WTC11 (cell line): Measurements from ENCODE around the gene NEFH. TPM values are rescaled to one million over a fixed set of nuclear protein-coding genes. Genes with fewer than 3 reads are reported as not detected.

ENCODE experiments used
- ATAC-seq: fragments of 200-7000 bp; cut with Tn5 transposase; 2 replicates; pipeline ENCODE4 v1.10.0; 2021; ENCODE audit warnings: mild to moderate bottlenecking, moderate library complexity
- CTCF ChIA-PET: fragments of 300-600 bp; sonication (Branson Sonifier 250); formaldehyde crosslinking; loops from one replicate; lab custom pipeline; 2021; ENCODE audit warnings: antibody characterized with exemption; lab: Charles Lee
- POLR2A ChIA-PET: fragments of 350-600 bp; sonication (Branson Sonifier 250); formaldehyde crosslinking; loops from one replicate; lab custom pipeline; 2021; ENCODE audit warnings: antibody characterized with exemption; lab: Charles Lee
- DNase-seq: peaks from one replicate; pipeline ENCODE4 v3.0.0; 2021; ENCODE audit warnings: low spot score
- H3K27ac Mint-ChIP-seq: 2 replicates; pipeline ENCODE4 v1.8.0; 2021; ENCODE audit warnings: mixed read lengths
- H3K27me3 Mint-ChIP-seq: 2 replicates; pipeline ENCODE4 v1.8.0; 2021; ENCODE audit warnings: low read depth, mild to moderate bottlenecking, moderate library complexity, mixed read lengths
- H3K36me3 Mint-ChIP-seq: 2 replicates; pipeline ENCODE4 v1.8.0; 2021; ENCODE audit warnings: mixed read lengths
- H3K4me1 Mint-ChIP-seq: 2 replicates; pipeline ENCODE4 v1.8.0; 2022; ENCODE audit warnings: mixed read lengths
- H3K4me3 Mint-ChIP-seq: 2 replicates; pipeline ENCODE4 v1.8.0; 2021; ENCODE audit warnings: mild to moderate bottlenecking, moderate library complexity, mixed read lengths
- H3K9me3 Mint-ChIP-seq: 2 replicates; pipeline ENCODE4 v1.8.0; 2021; ENCODE audit warnings: mixed read lengths
- CREB1 ChIP-seq: sonication (generic); formaldehyde crosslinking; IDR thresholded peaks from 2 replicates; pipeline ENCODE4 v1.8.0; 2023; ENCODE audit warnings: mild to moderate bottlenecking, missing genetic modification reagents
- CREM ChIP-seq: sonication (generic); formaldehyde crosslinking; IDR thresholded peaks from 2 replicates; pipeline ENCODE4 v1.8.1; 2022; ENCODE audit warnings: mild to moderate bottlenecking, missing genetic modification reagents, moderate library complexity
- EMX1 ChIP-seq: fragments of 250-450 bp; sonication (Bioruptor Pico); IDR thresholded peaks from 2 replicates; pipeline ENCODE4 v1.8.0; 2021; ENCODE audit warnings: mild to moderate bottlenecking
- ETV6 ChIP-seq: sonication (generic); formaldehyde crosslinking; IDR thresholded peaks from 2 replicates; pipeline ENCODE4 v1.8.1; 2022; ENCODE audit warnings: mild to moderate bottlenecking, missing genetic modification reagents
- FOXJ3 ChIP-seq: sonication (generic); formaldehyde crosslinking; IDR thresholded peaks from 2 replicates; pipeline ENCODE4 v1.9.0; 2021; ENCODE audit warnings: missing genetic modification reagents, mild to moderate bottlenecking, borderline replicate concordance
- GRHL2 ChIP-seq: fragments of 250-450 bp; sonication (Bioruptor Pico); IDR thresholded peaks from 2 replicates; pipeline ENCODE4 v1.8.0; 2022; ENCODE audit warnings: mild to moderate bottlenecking, moderate library complexity; ENCODE audit not compliant: insufficient replicate concordance, severe bottlenecking
- HMGA2 ChIP-seq: fragments of 250-450 bp; sonication (Bioruptor Pico); IDR thresholded peaks from 2 replicates; pipeline ENCODE4 v1.4.0; 2021; ENCODE audit warnings: mild to moderate bottlenecking, moderate library complexity
- IRF2 ChIP-seq: sonication (generic); formaldehyde crosslinking; IDR thresholded peaks from 2 replicates; pipeline ENCODE4 v1.8.0; 2022; ENCODE audit warnings: low read depth, missing genetic modification reagents, borderline replicate concordance
- JUN ChIP-seq: sonication (generic); formaldehyde crosslinking; IDR thresholded peaks from 2 replicates; pipeline ENCODE4 v1.8.0; 2023; ENCODE audit warnings: mild to moderate bottlenecking, missing genetic modification reagents
- KAT7 ChIP-seq: sonication (generic); formaldehyde crosslinking; IDR thresholded peaks from 2 replicates; pipeline ENCODE4 v1.8.1; 2023; ENCODE audit warnings: missing genetic modification reagents, mild to moderate bottlenecking, borderline replicate concordance
- MYBL2 ChIP-seq: sonication (generic); formaldehyde crosslinking; IDR thresholded peaks from 2 replicates; pipeline ENCODE4 v1.8.1; 2023; ENCODE audit warnings: mild to moderate bottlenecking, moderate library complexity, missing genetic modification reagents
- NR1H2 ChIP-seq: sonication (generic); formaldehyde crosslinking; IDR thresholded peaks from 2 replicates; pipeline ENCODE4 v1.9.0; 2021; ENCODE audit warnings: mild to moderate bottlenecking, moderate library complexity, missing genetic modification reagents
- RELA ChIP-seq: sonication (generic); formaldehyde crosslinking; IDR thresholded peaks from 2 replicates; pipeline ENCODE4 v1.8.1; 2022; ENCODE audit warnings: missing genetic modification reagents, mild to moderate bottlenecking, borderline replicate concordance
- RORB ChIP-seq: fragments of 250-450 bp; sonication (Bioruptor Pico); IDR thresholded peaks from 2 replicates; pipeline ENCODE4 v1.9.0; 2021; ENCODE audit warnings: mild to moderate bottlenecking
- SP1 ChIP-seq: sonication (generic); formaldehyde crosslinking; conservative IDR thresholded peaks from 2 replicates; pipeline ENCODE4 v1.8.1; 2022; ENCODE audit warnings: missing genetic modification reagents
- ZNF121 ChIP-seq: sonication (generic); formaldehyde crosslinking; IDR thresholded peaks from 2 replicates; pipeline ENCODE4 v1.8.0; 2023; ENCODE audit warnings: missing genetic modification reagents
- ZNF232 ChIP-seq: sonication (generic); formaldehyde crosslinking; IDR thresholded peaks from 2 replicates; pipeline ENCODE4 v1.8.0; 2022; ENCODE audit warnings: mild to moderate bottlenecking, missing genetic modification reagents
- ZNF423 ChIP-seq: fragments of 250-450 bp; sonication (Bioruptor Pico); IDR thresholded peaks from 2 replicates; pipeline ENCODE4 v2.1.2; 2022; ENCODE audit warnings: mild to moderate bottlenecking, moderate library complexity
- ZNF671 ChIP-seq: fragments of 250-450 bp; sonication (Bioruptor Pico); IDR thresholded peaks from 2 replicates; pipeline ENCODE4 v1.8.0; 2021; ENCODE audit warnings: mild to moderate bottlenecking
- total RNA-seq: library from RNA; stranded (reverse); gene quantifications from 3 replicates; pipeline ENCODE4 v1.2.3, GENCODE V29; 2021
- TF ChIP-seq, protein P1 (sequence below): sonication (generic); formaldehyde crosslinking; IDR thresholded peaks from 2 replicates; pipeline ENCODE4 v1.8.0; 2022; ENCODE audit warnings: mild to moderate bottlenecking, missing genetic modification reagents
- TF ChIP-seq, protein P2 (sequence below): sonication (generic); formaldehyde crosslinking; IDR thresholded peaks from 2 replicates; pipeline ENCODE4 v1.8.1; 2023; ENCODE audit warnings: mild to moderate bottlenecking, missing genetic modification reagents, moderate library complexity
- TF ChIP-seq, protein P3 (sequence below): fragments of 250-450 bp; sonication (Bioruptor Pico); IDR thresholded peaks from 2 replicates; pipeline ENCODE4 v2.1.2; 2022; ENCODE audit warnings: mild to moderate bottlenecking, moderate library complexity
- TF ChIP-seq, protein P4 (sequence below): sonication (generic); formaldehyde crosslinking; IDR thresholded peaks from 2 replicates; pipeline ENCODE4 v1.8.0; 2022; ENCODE audit warnings: mild to moderate bottlenecking, missing genetic modification reagents
- TF ChIP-seq, protein P5 (sequence below): sonication (generic); formaldehyde crosslinking; IDR thresholded peaks from 2 replicates; pipeline ENCODE4 v1.8.0; 2022; ENCODE audit warnings: mild to moderate bottlenecking, missing genetic modification reagents
- TF ChIP-seq, protein P6 (sequence below): sonication (generic); formaldehyde crosslinking; IDR thresholded peaks from 2 replicates; pipeline ENCODE4 v1.8.1; 2022; ENCODE audit warnings: missing genetic modification reagents, borderline replicate concordance

The NEFH gene
- total RNA-seq, 1 experiment from 2014 or later = 2.6 TPM

DNA sequence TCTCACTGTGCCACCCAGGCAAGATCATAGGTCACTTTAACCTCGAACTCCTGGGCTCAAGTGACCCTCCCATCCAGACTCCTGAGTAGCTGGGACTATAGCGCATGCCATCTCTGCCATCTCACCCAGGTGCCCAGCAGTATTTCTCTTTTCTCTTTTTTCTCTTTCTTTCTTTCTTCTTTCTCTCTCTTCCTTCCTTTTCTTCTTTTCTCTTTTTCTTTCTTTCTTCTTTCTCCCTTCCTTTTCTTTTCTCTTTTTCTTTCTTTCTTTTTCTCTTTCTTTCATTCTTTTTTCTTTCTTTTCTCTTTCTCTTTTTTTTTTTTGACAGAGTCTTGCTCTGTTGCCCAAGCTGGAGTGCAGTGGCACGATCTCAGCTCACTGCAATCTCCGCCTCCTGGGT, 28.2 kb upstream of the NEFH start (continued):
- TF ChIP-seq, protein P1, sequence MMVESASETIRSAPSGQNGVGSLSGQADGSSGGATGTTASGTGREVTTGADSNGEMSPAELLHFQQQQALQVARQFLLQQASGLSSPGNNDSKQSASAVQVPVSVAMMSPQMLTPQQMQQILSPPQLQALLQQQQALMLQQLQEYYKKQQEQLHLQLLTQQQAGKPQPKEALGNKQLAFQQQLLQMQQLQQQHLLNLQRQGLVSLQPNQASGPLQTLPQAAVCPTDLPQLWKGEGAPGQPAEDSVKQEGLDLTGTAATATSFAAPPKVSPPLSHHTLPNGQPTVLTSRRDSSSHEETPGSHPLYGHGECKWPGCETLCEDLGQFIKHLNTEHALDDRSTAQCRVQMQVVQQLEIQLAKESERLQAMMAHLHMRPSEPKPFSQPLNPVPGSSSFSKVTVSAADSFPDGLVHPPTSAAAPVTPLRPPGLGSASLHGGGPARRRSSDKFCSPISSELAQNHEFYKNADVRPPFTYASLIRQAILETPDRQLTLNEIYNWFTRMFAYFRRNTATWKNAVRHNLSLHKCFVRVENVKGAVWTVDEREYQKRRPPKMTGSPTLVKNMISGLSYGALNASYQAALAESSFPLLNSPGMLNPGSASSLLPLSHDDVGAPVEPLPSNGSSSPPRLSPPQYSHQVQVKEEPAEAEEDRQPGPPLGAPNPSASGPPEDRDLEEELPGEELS = no peak

DNA sequence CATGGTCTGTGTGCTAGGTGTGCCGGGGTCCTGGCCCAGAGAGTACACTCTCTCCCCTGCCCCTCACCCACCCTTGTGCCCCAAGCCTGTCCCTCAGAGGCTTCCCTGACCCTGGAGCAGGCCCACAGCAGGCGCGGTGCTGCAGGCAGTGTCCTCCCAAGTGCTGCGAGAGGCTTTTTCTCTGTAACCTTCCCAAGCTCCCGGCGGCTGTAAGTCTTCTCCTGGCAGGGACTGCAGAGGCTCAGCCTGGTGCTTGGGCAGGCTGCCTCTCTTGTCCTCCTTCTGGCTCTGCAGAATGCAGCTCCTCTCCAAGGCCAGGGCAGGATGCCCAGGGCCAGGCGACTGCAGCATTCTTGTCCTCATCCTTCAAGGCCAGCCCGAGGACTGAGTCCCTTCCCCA, 25.7 kb upstream of the NEFH start:
- ATAC-seq = no peak
- Mint-ChIP-seq H3K4me3 (no peak overlapping the region), H3K36me3 (no peaks in the 10 kb centered on the region), H3K9me3 (no peaks in the 10 kb centered on the region)
- no peak for DNase-seq
- CTCF ChIA-PET = no interaction called here
- POLR2A ChIA-PET = no interaction called here
- TF ChIP-seq ETV6 (CRISPR knock-in tag) = no peak
- no peak for TF ChIP-seq HMGA2 (CRISPR knock-in tag)
- TF ChIP-seq, protein P2, sequence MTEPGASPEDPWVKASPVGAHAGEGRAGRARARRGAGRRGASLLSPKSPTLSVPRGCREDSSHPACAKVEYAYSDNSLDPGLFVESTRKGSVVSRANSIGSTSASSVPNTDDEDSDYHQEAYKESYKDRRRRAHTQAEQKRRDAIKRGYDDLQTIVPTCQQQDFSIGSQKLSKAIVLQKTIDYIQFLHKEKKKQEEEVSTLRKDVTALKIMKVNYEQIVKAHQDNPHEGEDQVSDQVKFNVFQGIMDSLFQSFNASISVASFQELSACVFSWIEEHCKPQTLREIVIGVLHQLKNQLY = no peak
- no peak for TF ChIP-seq RORB
- TF ChIP-seq, protein P3, sequence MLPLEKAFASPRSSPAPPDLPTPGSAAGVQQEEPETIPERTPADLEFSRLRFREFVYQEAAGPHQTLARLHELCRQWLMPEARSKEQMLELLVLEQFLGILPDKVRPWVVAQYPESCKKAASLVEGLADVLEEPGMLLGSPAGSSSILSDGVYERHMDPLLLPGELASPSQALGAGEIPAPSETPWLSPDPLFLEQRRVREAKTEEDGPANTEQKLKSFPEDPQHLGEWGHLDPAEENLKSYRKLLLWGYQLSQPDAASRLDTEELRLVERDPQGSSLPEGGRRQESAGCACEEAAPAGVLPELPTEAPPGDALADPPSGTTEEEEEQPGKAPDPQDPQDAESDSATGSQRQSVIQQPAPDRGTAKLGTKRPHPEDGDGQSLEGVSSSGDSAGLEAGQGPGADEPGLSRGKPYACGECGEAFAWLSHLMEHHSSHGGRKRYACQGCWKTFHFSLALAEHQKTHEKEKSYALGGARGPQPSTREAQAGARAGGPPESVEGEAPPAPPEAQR (CRISPR knock-in tag) = no peak
- TF ChIP-seq RELA = no peak
- TF ChIP-seq ZNF671 = no peak
- no peak for TF ChIP-seq ZNF423 (CRISPR knock-in tag)
- no peak for TF ChIP-seq KAT7 (CRISPR knock-in tag)
- TF ChIP-seq EMX1 = no peak
- TF ChIP-seq ZNF232 (CRISPR knock-in tag) = no peak
- TF ChIP-seq SP1 (CRISPR knock-in tag) = no peak
- TF ChIP-seq, protein P4, sequence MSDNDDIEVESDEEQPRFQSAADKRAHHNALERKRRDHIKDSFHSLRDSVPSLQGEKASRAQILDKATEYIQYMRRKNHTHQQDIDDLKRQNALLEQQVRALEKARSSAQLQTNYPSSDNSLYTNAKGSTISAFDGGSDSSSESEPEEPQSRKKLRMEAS (CRISPR knock-in tag) = no peak
- no peak for TF ChIP-seq GRHL2 (CRISPR knock-in tag)
- TF ChIP-seq, all 79 proteins: peak for 0
- Mint-ChIP-seq H3K27me3 (no peaks in the 10 kb centered on the region), H3K27ac (no peak overlapping the region), H3K4me1 (peaks cover 5% of the 10 kb centered on the region; the same call in 1 of the 2 replicates)

DNA sequence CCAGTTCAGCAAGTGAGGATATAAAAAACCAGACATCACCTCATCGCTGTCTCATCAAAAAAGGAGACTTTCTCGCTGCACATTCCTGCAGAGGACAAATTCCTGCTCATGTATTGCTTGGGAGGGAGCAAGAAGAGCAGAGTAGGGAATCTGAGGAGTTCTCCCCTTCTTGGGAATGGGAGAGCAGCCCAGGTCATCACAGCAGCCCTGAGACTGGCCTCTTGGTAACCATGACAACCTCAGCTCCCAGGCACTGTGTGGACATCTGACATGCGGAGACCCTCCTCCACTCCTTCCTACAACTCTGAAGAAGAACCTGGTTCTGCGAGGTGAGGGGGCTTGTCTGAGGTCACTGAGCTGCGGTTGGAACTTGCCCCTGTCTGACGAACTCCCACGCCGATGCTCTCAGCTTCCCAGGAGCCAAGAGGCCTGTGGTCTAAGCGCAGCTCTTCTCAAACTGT, 23.8 kb upstream of the NEFH start:
- ATAC-seq (peak; percentile 20; the same call in 1 of the 2 replicates), DNase-seq (no peak)
- H3K9me3 Mint-ChIP-seq = no peaks in the 10 kb centered on the region
- no peak overlapping the region for H3K27ac Mint-ChIP-seq
- no peaks in the 10 kb centered on the region for H3K36me3 Mint-ChIP-seq
- H3K4me1 Mint-ChIP-seq = peaks cover 5% of the 10 kb centered on the region; the same call in 1 of the 2 replicates
- CTCF ChIA-PET = interaction anchor here (1.6 kb wide), 1 partner anchor 61 kb away, joined by 3 read pairs; no protein-coding TSS in a partner anchor
- H3K4me3 Mint-ChIP-seq = no peak overlapping the region
- POLR2A ChIA-PET = interaction anchor here (0.6 kb wide), 1 partner anchor 86 kb away, joined by 4 read pairs; no protein-coding TSS in a partner anchor
- no peak for TF ChIP-seq SP1 (CRISPR knock-in tag)
- no peak for TF ChIP-seq ZNF121 (CRISPR knock-in tag)
- no peak for TF ChIP-seq MYBL2 (CRISPR knock-in tag)
- TF ChIP-seq, protein P4 (CRISPR knock-in tag) = no peak
- TF ChIP-seq, protein P1 = no peak
- TF ChIP-seq NR1H2 (CRISPR knock-in tag) = no peak
- TF ChIP-seq, protein P5, sequence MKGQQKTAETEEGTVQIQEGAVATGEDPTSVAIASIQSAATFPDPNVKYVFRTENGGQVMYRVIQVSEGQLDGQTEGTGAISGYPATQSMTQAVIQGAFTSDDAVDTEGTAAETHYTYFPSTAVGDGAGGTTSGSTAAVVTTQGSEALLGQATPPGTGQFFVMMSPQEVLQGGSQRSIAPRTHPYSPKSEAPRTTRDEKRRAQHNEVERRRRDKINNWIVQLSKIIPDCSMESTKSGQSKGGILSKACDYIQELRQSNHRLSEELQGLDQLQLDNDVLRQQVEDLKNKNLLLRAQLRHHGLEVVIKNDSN (CRISPR knock-in tag) = no peak
- no peak for TF ChIP-seq IRF2 (CRISPR knock-in tag)
- no peak for TF ChIP-seq HMGA2 (CRISPR knock-in tag)
- no peak for TF ChIP-seq JUN
- TF ChIP-seq RORB = no peak
- no peak for TF ChIP-seq ZNF232 (CRISPR knock-in tag)
- TF ChIP-seq FOXJ3 (CRISPR knock-in tag) = no peak
- no peak for TF ChIP-seq CREM (CRISPR knock-in tag)
- TF ChIP-seq, protein P6, sequence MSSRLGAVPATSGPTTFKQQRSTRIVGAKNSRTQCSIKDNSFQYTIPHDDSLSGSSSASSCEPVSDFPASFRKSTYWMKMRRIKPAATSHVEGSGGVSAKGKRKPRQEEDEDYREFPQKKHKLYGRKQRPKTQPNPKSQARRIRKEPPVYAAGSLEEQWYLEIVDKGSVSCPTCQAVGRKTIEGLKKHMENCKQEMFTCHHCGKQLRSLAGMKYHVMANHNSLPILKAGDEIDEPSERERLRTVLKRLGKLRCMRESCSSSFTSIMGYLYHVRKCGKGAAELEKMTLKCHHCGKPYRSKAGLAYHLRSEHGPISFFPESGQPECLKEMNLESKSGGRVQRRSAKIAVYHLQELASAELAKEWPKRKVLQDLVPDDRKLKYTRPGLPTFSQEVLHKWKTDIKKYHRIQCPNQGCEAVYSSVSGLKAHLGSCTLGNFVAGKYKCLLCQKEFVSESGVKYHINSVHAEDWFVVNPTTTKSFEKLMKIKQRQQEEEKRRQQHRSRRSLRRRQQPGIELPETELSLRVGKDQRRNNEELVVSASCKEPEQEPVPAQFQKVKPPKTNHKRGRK (CRISPR knock-in tag) = no peak
- no peak for TF ChIP-seq CREB1 (CRISPR knock-in tag)
- no peaks in the 10 kb centered on the region for H3K27me3 Mint-ChIP-seq
